Fibroblast of skin of scalp (primary cell): ENCODE data around the gene NDUFV1.
"Not testable (repeated sequence)": the region's sequence is repeated elsewhere in the genome, so short reads cannot be mapped to it uniquely, and the experiment has no call there.

Experiments used
- DNase-seq: peaks from one replicate; pipeline ENCODE4 v3.0.0-alpha.2; 2013

NDUFV1 gene

GRCh38 chr11:67611704-67612587 lies 5.2 kb downstream of the NDUFV1 start:
- DNase-seq: no peak

- no peak for DNase-seq
Observed at GRCh38 chr11:67612751-67613150, 6.0 kb downstream of the NDUFV1 start.

- no peak for DNase-seq
Observed at GRCh38 chr11:67613313-67613959, 6.7 kb downstream of the NDUFV1 start.

GRCh38 chr11:67613960-67614715 lies 7.4 kb downstream of the NDUFV1 start:
- peak; percentile 45 for DNase-seq

- DNase-seq: peak; percentile 13
Observed at GRCh38 chr11:67614730-67615714, 8.3 kb downstream of the NDUFV1 start.

GRCh38 chr11:67615728-67616430 lies 9.1 kb downstream of the NDUFV1 start:
- DNase-seq: no peak

- DNase-seq: no peak
Observed at GRCh38 chr11:67616431-67617242, 9.9 kb downstream of the NDUFV1 start.

- no peak for DNase-seq
Observed at GRCh38 chr11:67617243-67617953, 10.7 kb downstream of the NDUFV1 start.

- DNase-seq: not testable (repeated sequence)
Observed at GRCh38 chr11:67618901-67619659, 12.3 kb downstream of the NDUFV1 start.

GRCh38 chr11:67619683-67620618 lies 13.2 kb downstream of the NDUFV1 start:
- DNase-seq: not testable (repeated sequence)

GRCh38 chr11:67620621-67621020 lies 13.9 kb downstream of the NDUFV1 start:
- not testable (repeated sequence) for DNase-seq

GRCh38 chr11:67621928-67622327 lies 15.2 kb downstream of the NDUFV1 start:
- not testable (repeated sequence) for DNase-seq

- DNase-seq: not testable (repeated sequence)
Observed at GRCh38 chr11:67622905-67623304, 16.2 kb downstream of the NDUFV1 start.

GRCh38 chr11:67623795-67624194 lies 17.1 kb downstream of the NDUFV1 start:
- DNase-seq: not testable (repeated sequence)

GRCh38 chr11:67626131-67626833 lies 19.5 kb downstream of the NDUFV1 start:
- DNase-seq: not testable (repeated sequence)

- no peak for DNase-seq
Observed at GRCh38 chr11:67626970-67627369, 20.2 kb downstream of the NDUFV1 start.

GRCh38 chr11:67627441-67627811 lies 20.7 kb downstream of the NDUFV1 start:
- no peak for DNase-seq
